GM19395 (cell line): ENCODE results near the gene OPN1LW.
"Not testable (repeated sequence)": the region's sequence is repeated elsewhere in the genome, so short reads cannot be mapped to it uniquely, and the experiment has no call there.

Experiments used
- ATAC-seq: cut with Tn5 transposase; IDR thresholded peaks from one replicate; pipeline ENCODE4 v1.9.1; 2021; ENCODE audit warnings: mild to moderate bottlenecking, moderate library complexity; ENCODE audit not compliant: unreplicated experiment

OPN1LW gene

GRCh38 chrX:154144010-154144409 lies at the start of gene OPN1LW:
OPN1LW (plus strand) TSS chrX:154144243; CDS start chrX:154144284, 41 bp downstream.
- ATAC-seq = not testable (repeated sequence)

DNA sequence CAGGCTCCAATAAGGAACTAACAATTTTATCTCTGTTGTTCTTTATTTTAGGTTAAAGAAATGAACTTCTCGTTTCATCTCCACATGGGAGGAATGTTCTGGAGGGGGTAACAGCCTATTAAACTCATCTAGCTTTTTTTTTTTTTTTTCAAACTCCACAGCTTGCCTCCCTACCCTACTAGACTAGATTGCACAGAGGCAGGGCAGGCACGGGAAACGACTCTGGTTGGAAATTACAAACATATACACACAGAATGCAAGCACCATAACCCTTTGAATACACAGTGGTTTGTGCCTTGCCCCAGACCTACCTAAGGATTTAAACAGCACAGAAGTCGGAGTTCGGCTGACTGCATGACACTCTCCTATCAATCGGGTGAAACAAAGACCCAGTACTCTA lies 49.2 kb upstream of the OPN1LW start:
- ATAC-seq = no peak

DNA sequence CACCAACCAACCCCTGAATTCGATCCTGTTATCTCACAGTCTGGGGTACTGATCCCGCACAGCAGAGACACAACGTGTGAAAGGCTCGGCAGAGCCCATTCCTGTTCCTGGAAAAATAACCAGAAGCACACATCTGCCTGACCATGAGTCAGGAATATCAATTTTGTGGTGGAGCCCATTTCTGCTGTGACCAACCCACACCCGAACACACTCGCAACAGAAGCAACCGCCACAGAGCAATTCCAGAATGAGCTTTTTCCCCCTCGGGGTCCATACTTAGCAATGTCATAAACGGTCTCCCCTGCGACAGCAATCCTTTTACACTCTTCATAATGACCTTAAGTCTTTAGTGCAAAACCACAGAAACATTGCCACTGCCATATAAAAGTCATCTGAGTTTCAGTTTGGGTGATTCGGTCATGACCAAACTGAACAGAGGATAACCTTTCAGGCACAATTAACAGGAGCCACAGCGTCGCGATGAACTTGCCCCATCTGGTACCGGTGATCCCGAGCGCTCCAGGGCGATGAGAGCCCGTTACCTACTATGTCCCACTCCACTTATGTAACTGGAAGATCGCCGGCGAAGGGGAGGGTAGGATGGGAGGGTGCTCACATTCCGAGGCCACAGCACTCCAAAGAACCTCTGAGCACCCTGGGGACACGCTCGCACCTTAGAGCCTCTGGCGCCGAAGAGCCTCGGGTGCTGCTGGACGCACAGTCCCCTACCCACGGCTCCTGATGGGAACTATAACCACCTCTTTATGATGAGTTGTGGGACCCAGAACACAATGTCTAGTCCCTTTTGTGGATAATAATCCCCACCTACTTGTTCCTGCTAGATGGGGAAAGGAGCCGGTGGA lies 47.7 kb upstream of the OPN1LW start:
- no peak for ATAC-seq

DNA sequence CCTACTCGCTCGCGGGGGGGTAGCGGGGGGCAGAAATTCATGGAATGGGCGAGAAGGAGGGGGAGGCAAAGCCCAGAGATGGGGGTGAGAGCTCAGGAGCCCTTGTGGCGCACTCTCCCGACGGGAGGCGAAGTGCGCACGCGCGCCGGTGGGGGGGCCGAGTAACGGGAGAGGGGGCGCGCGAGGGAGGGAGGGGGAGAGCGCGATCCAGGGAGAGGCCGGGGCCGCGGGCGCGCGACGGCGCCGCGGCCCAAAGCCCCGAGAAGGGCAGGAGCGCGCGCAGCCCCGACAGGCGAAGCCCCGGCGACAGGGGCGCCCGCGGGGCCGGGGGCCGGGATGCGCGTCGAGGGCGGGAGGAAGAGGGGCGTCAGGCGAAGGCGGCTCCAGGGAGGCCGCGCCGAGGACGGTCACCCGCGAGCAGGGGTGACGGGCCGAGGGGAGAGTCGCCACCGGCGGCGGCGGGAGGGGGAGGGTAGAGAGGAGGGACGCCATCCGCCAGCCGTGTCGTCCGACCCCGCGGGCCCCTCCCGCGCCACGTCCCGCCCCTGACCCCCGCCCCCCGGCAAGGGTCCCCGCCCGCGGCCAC lies 46.9 kb upstream of the OPN1LW start:
- peak; percentile 34 for ATAC-seq

GRCh38 chrX:154097589-154098541 lies 46.2 kb upstream of the OPN1LW start, which contains the start of gene MECP2:
MECP2 (minus strand) TSS chrX:154097717.
- peak; percentile 87 for ATAC-seq

DNA sequence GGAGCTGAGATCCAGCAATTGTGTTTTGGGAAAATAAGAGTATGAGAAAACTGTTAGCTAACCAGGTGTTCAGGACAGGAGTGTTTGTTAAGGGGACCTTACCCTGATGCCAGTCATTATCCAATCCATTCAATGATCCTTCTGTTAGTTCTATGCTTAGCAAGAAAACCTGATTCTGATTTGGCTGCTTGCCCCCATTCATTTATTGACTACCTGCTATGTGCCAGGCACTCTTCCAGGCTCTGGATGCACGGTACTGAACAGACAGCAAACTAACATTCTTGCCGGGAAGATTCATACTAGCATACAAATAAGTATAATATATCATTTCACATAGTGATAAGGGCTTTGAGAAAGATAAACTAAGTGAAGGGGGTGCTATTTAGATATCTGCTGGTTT lies 45.5 kb upstream of the OPN1LW start:
- no peak for ATAC-seq

GRCh38 chrX:154113729-154114128 lies 30.3 kb upstream of the OPN1LW start:
- no peak for ATAC-seq

DNA sequence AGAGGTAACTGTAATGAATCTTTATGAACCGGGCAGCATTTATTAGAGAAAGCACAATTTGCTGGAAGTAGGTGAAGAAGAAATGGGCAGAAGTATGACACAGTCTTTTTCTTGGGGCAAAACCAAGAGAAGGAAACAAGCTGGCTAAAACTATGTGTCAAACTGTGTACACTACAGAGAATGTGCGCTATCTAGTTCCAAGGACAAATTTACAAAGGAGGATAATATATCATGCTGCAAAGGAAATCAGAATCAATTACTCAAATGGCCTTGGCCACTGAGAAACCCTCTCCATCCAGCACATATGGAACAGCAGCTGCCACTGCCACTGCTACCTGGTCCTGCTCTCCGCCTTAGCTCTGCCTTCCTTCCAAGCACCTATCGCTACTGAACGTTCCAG lies 29.4 kb upstream of the OPN1LW start:
- ATAC-seq = no peak

DNA sequence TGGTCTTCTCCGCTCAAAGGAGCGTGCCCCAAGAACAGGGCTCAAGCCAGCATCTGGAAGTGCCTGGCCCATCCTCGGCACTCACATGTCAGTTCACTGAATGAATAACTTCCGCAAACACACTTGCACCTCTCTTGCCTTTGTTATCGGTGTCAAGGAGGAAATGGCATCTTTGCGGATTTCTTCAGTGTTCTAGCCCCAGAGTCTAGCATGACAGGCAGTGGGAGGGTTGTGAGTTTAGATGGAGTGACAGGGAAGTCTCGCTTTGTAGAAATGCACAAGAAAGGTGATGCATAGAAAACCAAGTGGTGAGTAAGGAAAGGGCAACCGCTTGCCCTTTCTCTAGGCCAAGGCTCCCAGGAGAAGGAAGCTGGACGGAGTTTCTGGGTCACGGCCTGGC lies 29.0 kb upstream of the OPN1LW start:
- no peak for ATAC-seq

DNA sequence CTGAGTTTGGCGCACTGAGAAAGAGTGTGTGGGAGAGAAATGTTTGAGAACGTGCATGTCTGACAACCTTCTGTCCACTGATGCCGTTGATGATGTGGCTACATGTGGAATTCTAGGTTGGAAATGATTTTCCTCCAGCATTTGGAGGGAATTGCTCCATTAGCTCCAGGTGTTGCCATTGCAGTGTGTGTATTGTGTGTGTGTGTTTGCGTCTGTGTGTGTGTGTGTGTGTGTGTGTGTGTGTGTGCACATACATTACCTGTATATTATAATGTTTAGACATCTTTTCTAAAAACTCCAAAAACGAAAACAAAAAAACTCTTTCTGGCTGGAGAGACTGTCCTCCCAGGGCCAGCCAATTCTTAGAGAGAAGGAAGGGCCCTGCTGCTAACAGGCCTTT lies 28.3 kb upstream of the OPN1LW start:
- no peak for ATAC-seq

DNA sequence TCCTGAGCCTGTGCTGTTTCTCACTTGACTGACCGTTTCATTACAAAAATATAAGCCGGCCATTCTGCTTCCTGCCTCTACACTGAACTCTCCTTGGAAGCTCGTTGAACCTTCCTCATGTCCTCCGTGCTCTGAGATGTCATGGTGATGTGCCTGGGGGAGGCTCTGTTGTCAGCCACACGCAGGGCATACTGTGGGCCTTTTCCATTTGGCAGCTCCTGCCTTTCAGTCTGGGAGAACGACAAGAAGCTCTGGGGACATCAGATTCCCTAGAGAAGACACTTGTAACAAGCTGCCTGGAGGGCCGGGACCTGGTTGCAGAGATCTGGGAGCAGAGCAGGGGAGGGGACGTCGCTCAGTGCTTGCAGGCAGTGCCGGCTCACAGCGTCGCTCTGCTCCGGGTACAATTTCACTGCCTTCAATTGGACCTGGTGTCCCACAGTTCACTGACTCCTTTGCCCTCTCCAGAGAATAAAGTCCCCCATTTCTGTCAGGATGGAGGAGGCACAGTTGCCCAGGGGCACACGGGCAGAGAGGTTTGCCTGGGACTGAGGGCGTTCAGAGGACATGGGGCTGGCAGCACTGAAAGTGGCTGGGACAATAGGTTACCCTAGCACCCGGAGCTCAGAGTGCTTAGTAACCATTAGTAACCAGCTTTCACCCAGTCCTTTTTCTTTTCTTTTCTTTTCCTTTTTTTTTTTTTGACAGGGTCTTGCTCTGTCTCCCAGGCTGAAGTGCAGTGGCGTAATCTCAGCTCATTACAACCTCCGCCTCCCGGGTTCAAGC lies 27.4 kb upstream of the OPN1LW start:
- ATAC-seq = no peak

DNA sequence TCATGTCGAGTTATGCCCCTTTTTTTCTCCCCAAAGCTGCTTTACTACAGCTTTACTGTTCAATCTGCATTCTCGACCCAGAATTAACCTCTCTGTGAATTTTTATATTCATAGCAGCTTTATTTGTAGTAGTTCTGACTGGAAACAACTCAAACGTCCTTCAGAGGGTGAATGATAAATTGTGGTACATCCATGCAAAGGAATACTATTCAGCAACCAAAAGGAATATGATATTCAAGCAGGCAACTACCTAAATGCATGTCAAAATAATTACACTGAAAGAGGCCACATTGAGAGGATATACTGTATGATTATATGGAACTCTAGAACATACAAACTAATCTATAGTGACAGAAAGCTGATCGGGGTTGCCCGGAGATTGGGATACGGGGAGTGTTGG lies 26.5 kb upstream of the OPN1LW start:
- ATAC-seq = no peak

DNA sequence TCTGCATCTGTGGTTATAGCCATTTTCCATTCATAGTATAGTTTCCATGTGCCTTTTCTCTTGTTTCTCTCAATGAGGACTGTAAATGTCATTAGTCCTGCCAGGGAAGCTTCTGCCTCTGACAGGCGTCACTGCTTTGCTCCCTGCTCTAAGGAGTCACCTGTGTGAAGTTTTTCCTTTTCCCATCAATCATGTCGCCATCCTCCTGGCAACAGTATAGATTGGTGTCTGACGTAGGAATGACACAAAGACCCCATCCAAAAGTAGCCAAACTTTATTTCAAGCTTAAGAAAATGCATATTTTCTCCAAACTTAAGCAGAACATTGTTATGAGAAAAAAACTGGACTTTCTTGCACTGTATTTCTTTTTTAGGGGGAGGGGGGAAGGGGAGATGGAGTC lies 23.5 kb upstream of the OPN1LW start:
- ATAC-seq = no peak

GRCh38 chrX:154121207-154121606 lies 22.8 kb upstream of the OPN1LW start:
- no peak for ATAC-seq

DNA sequence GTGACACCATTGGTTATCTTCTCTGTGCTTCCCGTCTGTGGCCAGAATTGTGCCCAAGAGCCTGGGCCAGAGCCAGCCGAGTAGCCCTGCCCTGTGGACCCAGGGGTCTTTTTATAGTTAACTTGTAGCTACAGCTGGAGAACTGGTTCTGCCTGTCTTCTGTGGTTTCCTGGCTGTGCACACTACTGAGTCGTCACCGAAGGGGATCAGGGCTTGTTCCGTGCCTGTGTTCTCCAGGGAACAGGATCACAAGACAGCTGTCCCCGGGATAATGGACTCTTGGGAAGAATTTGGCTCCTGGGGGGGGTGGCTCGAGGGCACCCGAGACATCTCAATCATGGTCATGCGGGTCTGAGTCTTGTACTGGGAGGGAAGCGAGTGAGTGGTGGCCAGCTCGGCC lies 22.1 kb upstream of the OPN1LW start:
- ATAC-seq = no peak

GRCh38 chrX:154123241-154124219 lies 20.5 kb upstream of the OPN1LW start:
- ATAC-seq = no peak

DNA sequence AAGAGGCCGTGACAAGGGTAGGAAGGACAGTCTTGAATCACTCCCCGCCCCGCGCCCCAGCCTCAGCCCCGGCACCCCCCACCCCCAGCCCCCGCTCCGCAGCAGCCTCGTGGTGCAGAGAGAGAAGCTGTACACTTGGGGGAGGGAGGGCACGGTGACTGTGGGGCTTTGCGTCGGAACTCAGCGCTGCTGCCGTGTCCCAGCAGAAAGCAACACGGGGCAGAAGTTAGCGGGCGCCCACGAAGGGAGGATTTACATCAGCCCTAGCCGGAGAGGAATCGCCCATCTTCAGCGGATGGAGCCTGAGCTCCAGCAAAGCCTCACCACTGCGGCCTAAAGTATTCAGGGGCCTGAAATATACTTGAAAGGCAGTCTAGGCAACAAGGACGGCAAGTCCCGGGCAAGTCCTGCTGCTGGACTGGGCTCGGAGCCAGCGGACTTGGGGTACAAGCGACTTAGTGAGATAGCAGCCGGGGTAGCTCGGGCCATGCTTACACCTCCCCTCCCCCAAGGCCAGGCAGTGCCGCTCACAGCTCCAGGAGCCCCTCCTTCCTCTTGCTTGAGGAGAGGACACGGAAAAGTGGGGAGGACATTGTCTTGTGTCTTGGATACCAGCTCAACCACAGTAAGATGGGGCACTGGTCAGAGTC lies 18.5 kb upstream of the OPN1LW start:
- ATAC-seq = no peak

DNA sequence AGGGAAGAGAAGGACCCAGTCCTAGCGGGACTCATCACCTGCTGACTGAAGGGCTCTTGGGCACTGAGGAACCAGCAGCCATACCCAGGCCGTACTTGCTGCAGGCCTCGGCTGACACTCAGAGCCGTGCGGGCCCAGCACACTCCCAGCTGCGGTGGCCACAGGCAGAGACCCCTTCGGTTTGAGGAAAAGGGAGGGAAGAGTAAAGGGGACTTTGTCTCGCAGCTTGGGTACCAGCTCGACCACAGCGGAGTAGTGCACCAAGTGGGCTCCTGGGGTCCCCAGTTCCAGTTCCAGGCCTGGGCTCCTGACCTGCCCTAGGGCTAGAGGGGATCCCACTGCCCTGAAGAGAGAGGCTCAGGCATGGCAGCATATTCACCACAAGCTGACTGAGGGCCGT lies 17.9 kb upstream of the OPN1LW start:
- no peak for ATAC-seq

DNA sequence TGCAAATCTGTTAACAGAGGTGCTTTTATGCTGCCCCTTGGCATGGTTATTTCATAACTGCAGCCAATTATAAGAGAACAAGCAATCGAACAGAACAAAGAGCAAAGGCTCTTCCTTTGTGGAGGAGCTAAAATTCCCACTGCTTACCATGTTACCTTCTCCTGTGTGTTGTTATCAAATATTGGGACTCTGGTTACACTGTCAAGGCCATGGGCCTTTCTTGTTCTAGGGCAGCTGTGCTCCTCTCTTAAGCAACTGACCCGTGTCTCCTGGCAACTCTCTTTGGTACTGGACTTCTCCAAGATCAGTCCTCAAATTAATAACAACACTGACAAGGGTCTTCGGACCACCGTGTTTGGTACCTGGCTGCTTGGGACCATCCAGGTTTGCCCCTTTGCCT lies 12.1 kb upstream of the OPN1LW start:
- ATAC-seq = no peak
